Measurements from ENCODE around the gene ATF7.
"Not testable (repeated sequence)": the region's sequence is repeated elsewhere in the genome, so short reads cannot be mapped to it uniquely, and the experiment has no call there.

The ATF7 gene

GRCh38 chr12:53594897-53595615 is 31.1 kb downstream of the ATF7 start:
- DNase-seq: no peak

GRCh38 chr12:53593707-53594106 is 32.5 kb downstream of the ATF7 start:
- no peak for DNase-seq

GRCh38 chr12:53593031-53593430 is 33.2 kb downstream of the ATF7 start:
- no peak for DNase-seq

- DNase-seq: no peak
These were observed 33.8 kb downstream of the ATF7 start for GRCh38 chr12:53592426-53592825.

GRCh38 chr12:53591301-53592206 is 34.6 kb downstream of the ATF7 start:
- no peak for DNase-seq

GRCh38 chr12:53590652-53591051 is 35.5 kb downstream of the ATF7 start:
- DNase-seq: no peak

- no peak for DNase-seq
These were observed 36.3 kb downstream of the ATF7 start for GRCh38 chr12:53589915-53590314.

GRCh38 chr12:53589423-53589822 is 36.8 kb downstream of the ATF7 start:
- DNase-seq: peak; percentile 39

- no peak for DNase-seq
These were observed 38.1 kb downstream of the ATF7 start for GRCh38 chr12:53588123-53588522.

GRCh38 chr12:53586745-53587144 is 39.4 kb downstream of the ATF7 start:
- DNase-seq: no peak

GRCh38 chr12:53585448-53586125 is 40.6 kb downstream of the ATF7 start:
- DNase-seq: no peak

- DNase-seq: no peak
These were observed 46.6 kb downstream of the ATF7 start for GRCh38 chr12:53579545-53579955.

- DNase-seq: no peak
These were observed 47.4 kb downstream of the ATF7 start for GRCh38 chr12:53578783-53579182.

GRCh38 chr12:53577941-53578352 is 48.2 kb downstream of the ATF7 start:
- DNase-seq: peak; percentile 56

GRCh38 chr12:53575502-53576249 is 50.5 kb downstream of the ATF7 start:
- peak; percentile 41 for DNase-seq

GRCh38 chr12:53572134-53572758 is 53.9 kb downstream of the ATF7 start:
- no peak for DNase-seq

- no peak for DNase-seq
These were observed 54.9 kb downstream of the ATF7 start for GRCh38 chr12:53571295-53571694.

GRCh38 chr12:53568809-53569557 is 57.2 kb downstream of the ATF7 start:
- DNase-seq: no peak

- DNase-seq: no peak
These were observed 58.0 kb downstream of the ATF7 start for GRCh38 chr12:53567961-53568808.

- not testable (repeated sequence) for DNase-seq
These were observed 60.8 kb downstream of the ATF7 start for GRCh38 chr12:53565376-53565775.

GRCh38 chr12:53564941-53565340 is 61.2 kb downstream of the ATF7 start:
- no peak for DNase-seq
